NT2/D1 (cell line): ENCODE measurements around the gene TTC12.

Experiments used
- DNase-seq: peaks from one replicate; pipeline ENCODE4 v3.0.0-alpha.2; 2011; ENCODE audit warnings: low read depth, low spot score
- H3K27me3 ChIP-seq: 2 replicates; pipeline ENCODE4 v1.6.0; 2011; ENCODE audit warnings: mild to moderate bottlenecking; ENCODE audit not compliant: insufficient read length, insufficient read depth
- H3K36me3 ChIP-seq: 2 replicates; pipeline ENCODE4 v1.6.1; 2011; ENCODE audit warnings: mild to moderate bottlenecking, low read length, mixed read lengths; ENCODE audit not compliant: insufficient read depth, insufficient read length
- H3K4me1 ChIP-seq: 2 replicates; pipeline ENCODE4 v1.5.1; 2011; ENCODE audit not compliant: insufficient read depth, insufficient read length
- H3K4me3 ChIP-seq: 2 replicates; pipeline ENCODE4 v1.5.1; 2011; ENCODE audit warnings: low read depth; ENCODE audit not compliant: insufficient read length
- H3K9ac ChIP-seq: 2 replicates; pipeline ENCODE4 v1.6.0; 2011; ENCODE audit warnings: low read depth; ENCODE audit not compliant: insufficient read length
- H3K9me3 ChIP-seq: 2 replicates; pipeline ENCODE4 v1.5.1; 2011; ENCODE audit warnings: mild to moderate bottlenecking, low read length; ENCODE audit not compliant: insufficient read depth
- SUZ12 ChIP-seq: IDR thresholded peaks from 2 replicates; pipeline ENCODE4 v1.6.1; 2011; ENCODE audit not compliant: insufficient read length, insufficient read depth; ENCODE audit errors: extremely low read depth
- YY1 ChIP-seq: IDR thresholded peaks from 2 replicates; pipeline ENCODE4 v1.6.1; 2011; ENCODE audit not compliant: insufficient read length, insufficient read depth
- ZNF274 ChIP-seq: IDR thresholded peaks from 2 replicates; pipeline ENCODE4 v1.6.1; 2011; ENCODE audit warnings: mild to moderate bottlenecking, low read depth, low read length

The TTC12 gene

GRCh38 chr11:113334183-113334582, 19.8 kb downstream of the TTC12 start:
- no peaks in the 10 kb centered on the region for H3K4me1 ChIP-seq
- H3K9me3 ChIP-seq = no peaks in the 10 kb centered on the region
- peaks cover 11% of the 10 kb centered on the region for H3K36me3 ChIP-seq
- no peak for DNase-seq
- no peak overlapping the region for H3K4me3 ChIP-seq
- no peaks in the 10 kb centered on the region for H3K27me3 ChIP-seq
- TF ChIP-seq ZNF274 (no peak), YY1 (no peak), SUZ12 (no peak)
- no peak overlapping the region for H3K9ac ChIP-seq

DNA sequence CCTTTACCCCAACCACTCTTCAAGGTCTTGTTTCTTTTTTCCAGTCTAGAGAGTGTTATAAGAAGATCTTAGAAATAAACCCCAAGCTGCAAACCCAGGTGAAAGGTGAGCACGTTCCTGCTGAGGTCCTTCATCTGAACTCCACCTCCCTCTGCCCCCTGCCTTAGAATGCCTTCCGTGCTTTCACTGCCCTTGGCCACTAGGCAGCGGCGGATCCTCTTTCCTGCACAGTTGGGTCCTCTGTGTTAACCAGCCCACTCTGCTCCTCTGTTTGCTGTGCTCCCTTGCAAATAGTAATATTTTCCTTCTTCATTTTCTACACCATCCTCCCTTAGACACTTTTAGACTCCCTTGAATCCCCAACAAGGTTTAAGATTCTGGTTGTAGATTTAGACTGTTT, 24.3 kb downstream of the TTC12 start:
- DNase-seq = no peak
- TF ChIP-seq SUZ12 (no peak), YY1 (no peak), ZNF274 (no peak)
- no peaks in the 10 kb centered on the region for H3K27me3 ChIP-seq
- no peak overlapping the region for H3K9ac ChIP-seq
- H3K4me1 ChIP-seq = no peaks in the 10 kb centered on the region
- peaks cover 12% of the 10 kb centered on the region for H3K36me3 ChIP-seq
- no peaks in the 10 kb centered on the region for H3K9me3 ChIP-seq
- H3K4me3 ChIP-seq = no peak overlapping the region

- TF ChIP-seq YY1 = no peak
- no peak for TF ChIP-seq ZNF274
- TF ChIP-seq SUZ12 = no peak
- no peaks in the 10 kb centered on the region for H3K27me3 ChIP-seq
- H3K9me3 ChIP-seq = no peaks in the 10 kb centered on the region
- H3K4me1 ChIP-seq = no peaks in the 10 kb centered on the region
- H3K4me3 ChIP-seq = no peak overlapping the region
- DNase-seq = no peak
- H3K36me3 ChIP-seq = peaks cover 21% of the 10 kb centered on the region
- H3K9ac ChIP-seq = no peak overlapping the region
Measured at GRCh38 chr11:113339929-113340589, 25.7 kb downstream of the TTC12 start.

DNA sequence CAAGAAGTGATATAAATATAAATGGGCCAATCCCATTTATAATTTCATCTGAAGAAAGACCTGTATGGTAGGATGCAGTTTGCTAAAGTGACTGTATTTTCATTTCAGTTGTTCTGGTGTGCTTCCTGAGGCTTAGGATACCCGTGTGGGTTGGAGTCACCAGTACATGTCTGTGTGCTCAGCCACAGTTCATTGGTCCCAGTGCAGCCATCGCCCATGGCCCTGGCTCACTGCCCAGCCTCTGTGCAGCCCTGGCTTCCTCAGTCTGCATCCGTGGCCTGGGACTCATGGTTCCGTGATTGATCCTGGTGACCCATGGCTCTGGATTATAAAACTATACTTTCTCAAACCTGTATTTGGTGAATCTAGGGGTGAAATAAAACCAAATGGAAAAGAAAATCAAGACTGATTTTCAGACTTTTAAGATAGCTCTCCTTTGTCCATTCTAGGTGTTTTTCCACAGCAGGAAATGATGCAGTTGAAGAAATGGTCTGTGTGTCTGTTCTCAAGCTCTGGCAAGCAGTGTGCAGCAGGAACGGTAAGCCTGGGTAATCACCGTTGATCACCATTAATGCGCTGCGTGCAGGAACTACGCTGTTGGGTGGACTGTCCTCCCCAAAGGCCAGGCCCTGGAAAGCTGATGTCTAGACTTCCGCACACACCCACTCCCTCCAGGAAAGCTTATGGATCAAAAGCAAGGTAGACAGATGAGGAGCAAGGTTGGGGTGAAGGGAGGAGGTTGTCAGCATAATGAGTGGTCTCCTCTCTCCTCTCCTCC, 27.2 kb downstream of the TTC12 start:
- no peak overlapping the region for H3K9ac ChIP-seq
- H3K4me3 ChIP-seq = no peak overlapping the region
- TF ChIP-seq SUZ12 (no peak), ZNF274 (no peak), YY1 (no peak)
- DNase-seq = no peak
- H3K4me1 ChIP-seq = no peaks in the 10 kb centered on the region
- peaks cover 21% of the 10 kb centered on the region for H3K36me3 ChIP-seq
- H3K27me3 ChIP-seq = no peaks in the 10 kb centered on the region
- H3K9me3 ChIP-seq = no peaks in the 10 kb centered on the region

DNA sequence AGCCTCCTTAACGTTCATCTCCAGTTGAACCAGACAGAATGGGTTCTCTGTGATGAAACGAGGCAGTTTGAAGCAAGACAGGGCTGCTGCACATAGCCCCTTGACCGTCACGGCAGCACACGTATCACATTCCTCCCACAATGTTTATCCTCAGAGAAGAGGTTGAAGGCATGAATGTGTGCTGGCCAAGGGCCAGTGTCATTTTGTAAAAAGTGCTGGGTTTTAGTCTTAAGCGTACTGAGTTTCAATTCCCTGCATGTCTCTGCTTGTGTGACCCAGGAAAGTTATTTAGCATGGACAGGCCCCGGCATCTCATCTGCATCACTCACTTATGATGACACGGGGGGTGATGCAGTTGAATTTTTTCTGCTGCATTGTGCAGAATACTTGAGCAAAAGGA, 31.6 kb downstream of the TTC12 start:
- Histone ChIP-seq H3K9me3 (no peaks in the 10 kb centered on the region), H3K36me3 (peaks cover 15% of the 10 kb centered on the region), H3K9ac (no peak overlapping the region), H3K4me3 (no peak overlapping the region), H3K27me3 (no peaks in the 10 kb centered on the region), H3K4me1 (no peaks in the 10 kb centered on the region)
- no peak for DNase-seq
- TF ChIP-seq YY1 = no peak
- TF ChIP-seq ZNF274 = no peak
- TF ChIP-seq SUZ12 = no peak

DNA sequence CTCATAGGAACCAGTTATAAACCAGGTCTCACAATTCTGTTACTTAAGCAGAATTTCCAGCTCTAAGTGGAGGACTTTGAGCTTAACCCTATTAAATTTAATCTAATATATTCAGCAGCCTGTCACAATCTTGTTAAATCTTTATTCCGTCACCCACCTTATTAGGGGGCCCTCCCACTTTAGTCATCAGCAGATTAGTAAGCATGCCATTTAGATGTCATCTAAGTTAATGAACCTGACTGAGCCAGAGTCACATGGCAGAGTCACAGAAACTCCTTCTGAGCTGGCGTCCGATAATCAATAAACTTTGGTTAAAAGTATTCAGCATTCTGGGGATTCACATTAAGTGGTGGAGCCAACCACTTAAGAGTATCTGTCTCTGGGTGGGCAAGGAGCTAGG, 35.1 kb downstream of the TTC12 start:
- no peaks in the 10 kb centered on the region for H3K9me3 ChIP-seq
- peaks cover 2% of the 10 kb centered on the region for H3K4me1 ChIP-seq
- no peak overlapping the region for H3K9ac ChIP-seq
- TF ChIP-seq YY1 (no peak), ZNF274 (no peak), SUZ12 (no peak)
- no peak overlapping the region for H3K4me3 ChIP-seq
- H3K27me3 ChIP-seq = no peaks in the 10 kb centered on the region
- DNase-seq = no peak
- H3K36me3 ChIP-seq = peaks cover 3% of the 10 kb centered on the region

- H3K4me1 ChIP-seq = peaks cover 2% of the 10 kb centered on the region
- no peaks in the 10 kb centered on the region for H3K27me3 ChIP-seq
- peaks cover 3% of the 10 kb centered on the region for H3K36me3 ChIP-seq
- H3K9me3 ChIP-seq = no peaks in the 10 kb centered on the region
- DNase-seq = no peak
- no peak overlapping the region for H3K4me3 ChIP-seq
- TF ChIP-seq SUZ12 = no peak
- no peak for TF ChIP-seq YY1
- no peak for TF ChIP-seq ZNF274
- no peak overlapping the region for H3K9ac ChIP-seq
Measured at GRCh38 chr11:113350336-113351067, 36.1 kb downstream of the TTC12 start.
